Measurements from ENCODE around the gene COLEC12.

COLEC12 gene

GRCh38 chr18:417495-417894, 83.0 kb downstream of the COLEC12 start:
- Histone ChIP-seq H3K9me3 (ENCODE audit: severe bottlenecking) (no peaks in the 10 kb centered on the region), H3K36me3 (no peaks in the 10 kb centered on the region), H3K27me3 (ENCODE audit: insufficient read depth, low read depth, severe bottlenecking) (no peaks in the 10 kb centered on the region), H3K27ac (no peak overlapping the region), H3K4me3 (ENCODE audit: low read depth, low read length) (no peak overlapping the region)
- no peak for DNase-seq
- TF ChIP-seq CTCF (IDR thresholded peaks at IDR 0.05; ENCODE audit: low read depth, low read length) = no peak

- no peak for DNase-seq
- TF ChIP-seq CTCF (IDR thresholded peaks at IDR 0.05; ENCODE audit: low read depth, low read length) = no peak
- H3K4me3 ChIP-seq (ENCODE audit: low read depth, low read length) = no peak overlapping the region
- H3K9me3 ChIP-seq (ENCODE audit: severe bottlenecking) = no peaks in the 10 kb centered on the region
- H3K36me3 ChIP-seq = no peaks in the 10 kb centered on the region
- H3K27me3 ChIP-seq (ENCODE audit: insufficient read depth, low read depth, severe bottlenecking) = no peaks in the 10 kb centered on the region
- H3K27ac ChIP-seq = no peak overlapping the region
Measured at GRCh38 chr18:416930-417329, 83.6 kb downstream of the COLEC12 start.

GRCh38 chr18:415617-416612, 84.6 kb downstream of the COLEC12 start:
- no peaks in the 10 kb centered on the region for H3K27me3 ChIP-seq (ENCODE audit: insufficient read depth, low read depth, severe bottlenecking)
- H3K4me3 ChIP-seq (ENCODE audit: low read depth, low read length) = no peak overlapping the region
- H3K27ac ChIP-seq = no peak overlapping the region
- TF ChIP-seq CTCF (IDR thresholded peaks at IDR 0.05; ENCODE audit: low read depth, low read length) = no peak
- no peaks in the 10 kb centered on the region for H3K9me3 ChIP-seq (ENCODE audit: severe bottlenecking)
- H3K36me3 ChIP-seq = no peaks in the 10 kb centered on the region
- no peak for DNase-seq

- TF ChIP-seq CTCF (IDR thresholded peaks at IDR 0.05; ENCODE audit: low read depth, low read length) = no peak
- H3K27ac ChIP-seq = no peak overlapping the region
Measured at GRCh38 chr18:415047-415446, 85.5 kb downstream of the COLEC12 start.

GRCh38 chr18:413233-413632, 87.3 kb downstream of the COLEC12 start:
- DNase-seq = no peak
- Histone ChIP-seq H3K9me3 (ENCODE audit: severe bottlenecking) (no peaks in the 10 kb centered on the region), H3K27ac (no peak overlapping the region), H3K4me3 (ENCODE audit: low read depth, low read length) (no peak overlapping the region), H3K27me3 (ENCODE audit: insufficient read depth, low read depth, severe bottlenecking) (no peaks in the 10 kb centered on the region), H3K36me3 (no peaks in the 10 kb centered on the region)
- TF ChIP-seq CTCF (IDR thresholded peaks at IDR 0.05; ENCODE audit: low read depth, low read length) = no peak

More at GRCh38 chr18:415047-415446, 85.5 kb downstream of the COLEC12 start:
- Histone ChIP-seq H3K36me3 (no peaks in the 10 kb centered on the region), H3K9me3 (ENCODE audit: severe bottlenecking) (no peaks in the 10 kb centered on the region), H3K4me3 (ENCODE audit: low read depth, low read length) (no peak overlapping the region), H3K27me3 (ENCODE audit: insufficient read depth, low read depth, severe bottlenecking) (no peaks in the 10 kb centered on the region)
- DNase-seq = no peak
